Mesothelial cell of epicardium (in vitro differentiated cells): ENCODE measurements around the gene SPOP. TPM values are rescaled to one million over a fixed set of nuclear protein-coding genes. Genes with fewer than 3 reads are reported as not detected.

Source experiments
- DNase-seq, 2 experiments: peaks; one replicate each; pipeline ENCODE4 v3.0.0; 2021; ENCODE audit warnings: low spot score in 2 of 2; ENCODE audit not compliant: unreplicated experiment in 2 of 2
- H3K27ac Mint-ChIP-seq: 2 replicates; pipeline ENCODE4 v1.8.0; 2021; ENCODE audit warnings: mixed read lengths
- H3K27me3 Mint-ChIP-seq: 2 replicates; pipeline ENCODE4 v1.8.0; 2021; ENCODE audit warnings: low read depth, mixed read lengths
- H3K36me3 Mint-ChIP-seq: 2 replicates; pipeline ENCODE4 v1.8.0; 2021; ENCODE audit warnings: mixed read lengths
- H3K4me1 Mint-ChIP-seq: 2 replicates; pipeline ENCODE4 v1.8.0; 2021; ENCODE audit warnings: mixed read lengths
- H3K4me3 Mint-ChIP-seq: 2 replicates; pipeline ENCODE4 v1.8.0; 2021; ENCODE audit warnings: mild to moderate bottlenecking, moderate library complexity, mixed read lengths
- H3K9me3 Mint-ChIP-seq: 2 replicates; pipeline ENCODE4 v1.8.0; 2021; ENCODE audit warnings: mixed read lengths
- total RNA-seq: library from RNA; stranded (reverse); gene quantifications from 3 replicates; pipeline ENCODE4 v1.2.1, GENCODE V29; 2021
- TF ChIP-seq, protein P1 (sequence below): fragments of 200-600 bp; sonication (generic); IDR thresholded peaks from one replicate; pipeline ENCODE4 v1.5.0; 2021; ENCODE audit warnings: antibody characterized with exemption; ENCODE audit not compliant: unreplicated experiment

The SPOP gene
- total RNA-seq, 1 donor from 2014 or later, result 62.8 TPM

DNA sequence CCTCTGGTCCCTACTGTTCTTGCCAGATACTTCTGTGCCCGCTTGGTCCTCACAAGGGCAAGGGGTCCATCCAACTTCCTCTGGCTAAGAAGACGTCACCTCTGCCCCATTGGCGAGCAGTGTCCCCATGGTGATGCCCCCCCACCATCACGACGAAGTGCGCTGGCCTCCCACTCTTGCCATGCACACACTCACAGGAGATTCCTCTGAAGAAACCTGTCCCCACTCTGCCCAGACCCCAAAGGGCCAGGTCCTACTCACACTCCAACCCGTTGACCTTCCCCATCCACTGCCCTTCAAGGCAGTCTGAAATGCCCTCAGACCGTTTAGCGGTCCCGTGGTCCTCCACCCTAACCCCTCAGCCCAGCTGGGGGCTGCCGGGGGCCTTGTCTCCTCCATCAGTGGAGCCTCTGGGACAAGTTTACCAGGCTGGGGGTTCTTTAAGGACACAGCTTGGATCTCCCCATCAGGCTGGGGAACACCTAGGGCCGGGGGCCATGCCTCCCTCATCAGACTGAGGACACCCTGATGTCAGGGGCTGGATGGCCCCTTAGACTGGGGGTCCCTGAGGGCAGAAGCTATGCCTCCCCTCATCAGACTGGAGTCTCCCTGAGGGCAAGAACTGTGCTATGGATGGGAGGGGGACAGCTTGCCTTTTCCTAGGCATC is 95.7 kb downstream of the SPOP start:
- no peaks in the 10 kb centered on the region for H3K36me3 Mint-ChIP-seq
- no peak overlapping the region for H3K27ac Mint-ChIP-seq
- H3K4me3 Mint-ChIP-seq, result no peak overlapping the region
- H3K9me3 Mint-ChIP-seq, result no peaks in the 10 kb centered on the region
- H3K27me3 Mint-ChIP-seq, result peaks cover 20% of the 10 kb centered on the region
- no peaks in the 10 kb centered on the region for H3K4me1 Mint-ChIP-seq
- DNase-seq, result no peak
- TF ChIP-seq, protein P1, sequence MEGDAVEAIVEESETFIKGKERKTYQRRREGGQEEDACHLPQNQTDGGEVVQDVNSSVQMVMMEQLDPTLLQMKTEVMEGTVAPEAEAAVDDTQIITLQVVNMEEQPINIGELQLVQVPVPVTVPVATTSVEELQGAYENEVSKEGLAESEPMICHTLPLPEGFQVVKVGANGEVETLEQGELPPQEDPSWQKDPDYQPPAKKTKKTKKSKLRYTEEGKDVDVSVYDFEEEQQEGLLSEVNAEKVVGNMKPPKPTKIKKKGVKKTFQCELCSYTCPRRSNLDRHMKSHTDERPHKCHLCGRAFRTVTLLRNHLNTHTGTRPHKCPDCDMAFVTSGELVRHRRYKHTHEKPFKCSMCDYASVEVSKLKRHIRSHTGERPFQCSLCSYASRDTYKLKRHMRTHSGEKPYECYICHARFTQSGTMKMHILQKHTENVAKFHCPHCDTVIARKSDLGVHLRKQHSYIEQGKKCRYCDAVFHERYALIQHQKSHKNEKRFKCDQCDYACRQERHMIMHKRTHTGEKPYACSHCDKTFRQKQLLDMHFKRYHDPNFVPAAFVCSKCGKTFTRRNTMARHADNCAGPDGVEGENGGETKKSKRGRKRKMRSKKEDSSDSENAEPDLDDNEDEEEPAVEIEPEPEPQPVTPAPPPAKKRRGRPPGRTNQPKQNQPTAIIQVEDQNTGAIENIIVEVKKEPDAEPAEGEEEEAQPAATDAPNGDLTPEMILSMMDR, result no peak

DNA sequence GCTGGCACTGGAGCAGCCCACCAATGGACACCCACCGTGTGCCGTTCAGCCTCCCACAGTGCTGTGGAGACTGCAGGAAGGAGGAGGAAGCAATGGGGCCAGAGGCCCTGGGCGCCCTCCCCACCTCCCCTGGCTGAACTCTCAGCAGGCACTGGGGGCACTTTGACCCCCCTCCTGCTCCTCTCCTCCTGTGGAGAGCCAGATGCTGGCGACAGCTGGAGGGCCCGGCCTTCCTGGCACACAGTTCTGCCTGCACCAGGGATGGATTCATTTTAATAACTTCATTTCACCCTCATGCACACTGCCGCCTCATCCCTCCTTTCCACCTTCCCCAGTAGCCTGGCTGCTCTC is 96.3 kb downstream of the SPOP start:
- DNase-seq, result no peak
- Mint-ChIP-seq H3K9me3 (no peaks in the 10 kb centered on the region), H3K27ac (no peak overlapping the region)

DNA sequence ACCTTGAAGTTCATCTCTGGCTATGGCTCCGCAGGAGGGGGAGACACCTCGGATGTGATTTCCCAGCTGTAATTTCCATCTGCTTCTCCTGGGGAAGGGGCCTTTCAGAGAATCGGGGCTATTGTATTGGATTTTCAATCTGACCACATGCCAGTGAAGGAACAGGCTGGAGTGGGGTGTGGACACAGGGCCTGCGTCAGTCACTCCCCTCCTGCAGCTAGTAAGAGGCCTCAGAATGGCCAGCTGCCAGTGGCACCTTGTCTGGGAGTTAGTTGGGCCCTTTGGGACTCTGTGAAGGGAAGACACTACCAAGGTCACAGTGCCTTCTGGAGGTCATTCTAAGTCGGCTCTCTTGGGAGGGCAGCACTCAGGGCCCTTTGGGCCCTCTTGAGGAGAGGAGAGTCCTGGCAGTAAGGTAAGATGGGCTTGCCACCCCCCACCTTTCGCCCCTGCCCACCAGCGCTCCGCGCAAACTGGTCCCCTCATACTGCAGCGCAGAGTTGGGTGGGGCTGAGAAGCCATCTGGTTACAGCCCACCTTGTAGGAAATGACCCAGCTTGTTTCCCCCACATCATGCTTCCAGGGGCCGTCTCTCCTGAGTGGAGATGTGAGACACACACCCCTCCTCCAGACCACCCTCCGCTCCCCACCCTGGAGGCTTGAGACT is 96.8 kb downstream of the SPOP start:
- Mint-ChIP-seq H3K27ac (no peak overlapping the region), H3K36me3 (no peaks in the 10 kb centered on the region)

More for the DNA sequence above, 96.3 kb downstream of the SPOP start:
- TF ChIP-seq, protein P1, result no peak
- H3K27me3 Mint-ChIP-seq, result peaks cover 24% of the 10 kb centered on the region
- no peaks in the 10 kb centered on the region for H3K36me3 Mint-ChIP-seq
- peaks cover 2% of the 10 kb centered on the region for H3K4me1 Mint-ChIP-seq
- H3K4me3 Mint-ChIP-seq, result no peak overlapping the region

DNA sequence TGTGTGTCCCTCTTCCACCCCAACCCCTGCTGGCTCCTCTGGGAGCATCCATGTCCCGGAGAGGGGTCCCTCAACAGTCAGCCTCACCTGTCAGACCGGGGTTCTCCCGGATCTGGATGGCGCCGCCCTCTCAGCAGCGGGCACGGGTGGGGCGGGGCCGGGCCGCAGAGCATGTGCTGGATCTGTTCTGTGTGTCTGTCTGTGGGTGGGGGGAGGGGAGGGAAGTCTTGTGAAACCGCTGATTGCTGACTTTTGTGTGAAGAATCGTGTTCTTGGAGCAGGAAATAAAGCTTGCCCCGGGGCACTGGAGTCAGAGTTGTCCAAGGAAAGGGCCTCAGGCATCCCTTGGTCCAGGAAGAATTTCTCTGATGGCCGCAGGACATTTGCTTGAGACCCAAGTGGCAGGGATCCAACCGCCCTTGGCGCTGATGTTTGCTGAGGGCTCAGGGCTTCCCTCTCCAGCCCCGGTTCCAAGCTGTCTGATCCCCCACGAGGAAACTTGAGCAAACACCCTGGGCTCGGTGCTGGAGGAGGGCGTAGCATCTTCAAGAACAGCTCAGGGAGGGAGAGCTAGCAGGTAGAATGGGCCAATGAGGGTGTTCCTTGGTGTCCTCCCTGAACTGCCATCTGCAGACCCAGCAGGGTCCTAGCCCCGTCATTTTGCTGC is 97.7 kb downstream of the SPOP start:
- H3K9me3 Mint-ChIP-seq, result no peaks in the 10 kb centered on the region
- no peaks in the 10 kb centered on the region for H3K36me3 Mint-ChIP-seq
- H3K27me3 Mint-ChIP-seq, result peaks cover 27% of the 10 kb centered on the region
- no peak for DNase-seq
- H3K4me3 Mint-ChIP-seq, result no peak overlapping the region
- TF ChIP-seq, protein P1, result no peak
- H3K4me1 Mint-ChIP-seq, result peaks cover 4% of the 10 kb centered on the region
- H3K27ac Mint-ChIP-seq, result no peak overlapping the region

More for the DNA sequence above, 96.8 kb downstream of the SPOP start:
- TF ChIP-seq, protein P1, result no peak
- no peak overlapping the region for H3K4me3 Mint-ChIP-seq
- peaks cover 24% of the 10 kb centered on the region for H3K27me3 Mint-ChIP-seq
- peaks cover 2% of the 10 kb centered on the region for H3K4me1 Mint-ChIP-seq
- no peak for DNase-seq
- no peaks in the 10 kb centered on the region for H3K9me3 Mint-ChIP-seq

DNA sequence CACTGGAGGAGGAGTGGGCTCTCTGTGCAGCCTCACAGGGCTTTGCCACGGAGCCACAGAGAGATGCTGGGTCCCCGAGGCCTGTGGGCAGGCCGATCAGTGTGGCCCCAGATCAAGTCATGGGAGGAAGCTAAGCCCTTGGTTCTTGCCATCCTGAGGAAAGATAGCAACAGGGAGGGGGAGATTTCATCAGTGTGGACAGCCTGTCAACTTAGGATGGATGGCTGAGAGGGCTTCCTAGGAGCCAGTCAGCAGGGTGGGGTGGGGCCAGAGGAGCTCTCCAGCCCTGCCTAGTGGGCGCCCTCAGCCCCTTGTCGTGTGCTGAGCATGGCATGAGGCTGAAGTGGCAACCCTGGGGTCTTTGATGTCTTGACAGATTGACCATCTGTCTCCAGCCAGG is 98.4 kb downstream of the SPOP start:
- Mint-ChIP-seq H3K4me3 (no peak overlapping the region), H3K27me3 (peaks cover 32% of the 10 kb centered on the region), H3K36me3 (no peaks in the 10 kb centered on the region), H3K4me1 (peaks cover 4% of the 10 kb centered on the region), H3K27ac (no peak overlapping the region), H3K9me3 (no peaks in the 10 kb centered on the region)
- DNase-seq, result no peak
- TF ChIP-seq, protein P1, result no peak
